HEK293 (cell line): ENCODE measurements around the gene CMIP.

Experiments used
- AEBP2 ChIP-seq: fragments of 450-650 bp; formaldehyde crosslinking; IDR thresholded peaks from 2 replicates; pipeline ENCODE4 v1.5.1; 2016; ENCODE audit warnings: missing biosample characterization, missing genetic modification characterization, borderline replicate concordance
- CTCF ChIP-seq: fragments of 450-650 bp; formaldehyde crosslinking; IDR thresholded peaks from 2 replicates; pipeline ENCODE4 v1.5.1; 2016; ENCODE audit warnings: missing biosample characterization, missing genetic modification characterization
- EGR2 ChIP-seq: fragments of 450-650 bp; formaldehyde crosslinking; IDR thresholded peaks from 2 replicates; pipeline ENCODE4 v1.5.1; 2016; ENCODE audit warnings: low read depth, missing biosample characterization, missing genetic modification characterization
- HOXC10 ChIP-seq: sonication (generic); formaldehyde crosslinking; IDR thresholded peaks from 2 replicates; pipeline ENCODE4 v1.8.1; 2023; ENCODE audit warnings: mild to moderate bottlenecking, missing genetic modification reagents
- KLF9 ChIP-seq: fragments of 450-650 bp; formaldehyde crosslinking; IDR thresholded peaks from 2 replicates; pipeline ENCODE4 v1.5.1; 2016; ENCODE audit warnings: missing biosample characterization, missing genetic modification characterization, low read depth
- MEIS1 ChIP-seq: sonication (generic); formaldehyde crosslinking; IDR thresholded peaks from 2 replicates; pipeline ENCODE4 v1.8.1; 2022; ENCODE audit warnings: missing genetic modification reagents, mild to moderate bottlenecking, borderline replicate concordance
- MZF1 ChIP-seq: fragments of 450-650 bp; formaldehyde crosslinking; IDR thresholded peaks from 2 replicates; pipeline ENCODE4 v1.5.1; 2017; ENCODE audit warnings: missing biosample characterization, missing genetic modification characterization, borderline replicate concordance
- PRDM1 ChIP-seq: fragments of 450-650 bp; formaldehyde crosslinking; IDR thresholded peaks from 2 replicates; pipeline ENCODE4; 2016; ENCODE audit warnings: missing biosample characterization, missing genetic modification characterization
- SCRT1 ChIP-seq: fragments of 450-650 bp; formaldehyde crosslinking; IDR thresholded peaks from 2 replicates; pipeline ENCODE4 v1.5.1; 2016; ENCODE audit warnings: missing biosample characterization, missing genetic modification characterization, borderline replicate concordance
- WT1 ChIP-seq: fragments of 450-650 bp; formaldehyde crosslinking; IDR thresholded peaks from 2 replicates; pipeline ENCODE4 v1.5.1; 2016; ENCODE audit warnings: missing biosample characterization, missing genetic modification characterization
- ZBTB1 ChIP-seq: fragments of 450-650 bp; formaldehyde crosslinking; IDR thresholded peaks from 2 replicates; pipeline ENCODE4 v1.5.1; 2016; ENCODE audit warnings: missing biosample characterization, missing genetic modification characterization
- ZBTB7A ChIP-seq: fragments of 450-650 bp; formaldehyde crosslinking; IDR thresholded peaks from 2 replicates; pipeline ENCODE4 v1.5.1; 2016; ENCODE audit warnings: low read depth, missing biosample characterization, missing genetic modification characterization
- ZFP41 ChIP-seq: fragments of 450-650 bp; formaldehyde crosslinking; IDR thresholded peaks from 2 replicates; pipeline ENCODE4 v1.5.1; 2016; ENCODE audit warnings: missing biosample characterization, missing genetic modification characterization, borderline replicate concordance
- ZNF10 ChIP-seq: fragments of 450-650 bp; formaldehyde crosslinking; IDR thresholded peaks from 2 replicates; pipeline ENCODE4 v1.5.1; 2017; ENCODE audit warnings: missing biosample characterization, missing genetic modification characterization
- ZNF132 ChIP-seq: fragments of 450-650 bp; formaldehyde crosslinking; IDR thresholded peaks from 2 replicates; pipeline ENCODE4 v1.5.1; 2017; ENCODE audit warnings: missing biosample characterization, missing genetic modification characterization, borderline replicate concordance
- ZNF169 ChIP-seq: fragments of 450-650 bp; formaldehyde crosslinking; IDR thresholded peaks from 2 replicates; pipeline ENCODE4 v1.5.1; 2016; ENCODE audit warnings: missing biosample characterization, missing genetic modification characterization
- ZNF202 ChIP-seq: fragments of 450-650 bp; formaldehyde crosslinking; IDR thresholded peaks from 2 replicates; pipeline ENCODE4 v1.5.1; 2016; ENCODE audit warnings: missing biosample characterization, missing genetic modification characterization, borderline replicate concordance
- ZNF214 ChIP-seq: fragments of 450-650 bp; formaldehyde crosslinking; IDR thresholded peaks from 2 replicates; pipeline ENCODE4 v1.5.1; 2017; ENCODE audit warnings: missing biosample characterization, mild to moderate bottlenecking, missing genetic modification characterization, borderline replicate concordance
- ZNF26 ChIP-seq: fragments of 450-650 bp; formaldehyde crosslinking; IDR thresholded peaks from 2 replicates; pipeline ENCODE4 v1.5.1; 2016; ENCODE audit warnings: missing biosample characterization, missing genetic modification characterization
- ZNF274 ChIP-seq, 2 experiments: fragments of 200-500 bp in 1 of 2; fragments of 450-650 bp in 1 of 2; sonication (Bioruptor generic) in 1 of 2; formaldehyde crosslinking in 1 of 2; IDR thresholded peaks; 2 replicates each; pipeline versions ENCODE4 v1.5.1 to v1.6.1; 2014 to 2016; ENCODE audit warnings: borderline replicate concordance in 1 of 2, inconsistent platforms in 1 of 2, low read length in 1 of 2, missing biosample characterization in 1 of 2, missing genetic modification characterization in 1 of 2
- ZNF302 ChIP-seq: fragments of 450-650 bp; formaldehyde crosslinking; IDR thresholded peaks from 2 replicates; pipeline ENCODE4 v1.5.1; 2016; ENCODE audit warnings: missing biosample characterization, missing genetic modification characterization, low read depth
- ZNF341 ChIP-seq: fragments of 450-650 bp; formaldehyde crosslinking; IDR thresholded peaks from 2 replicates; pipeline ENCODE4; 2016; ENCODE audit warnings: low read depth, missing biosample characterization, missing genetic modification characterization
- ZNF350 ChIP-seq: fragments of 450-650 bp; formaldehyde crosslinking; IDR thresholded peaks from 2 replicates; pipeline ENCODE4 v1.5.0; 2017; ENCODE audit warnings: missing biosample characterization, mild to moderate bottlenecking, missing genetic modification characterization
- ZNF366 ChIP-seq: fragments of 450-650 bp; formaldehyde crosslinking; conservative IDR thresholded peaks from 2 replicates; pipeline ENCODE4 v1.5.1; 2016; ENCODE audit warnings: missing biosample characterization, missing genetic modification characterization
- ZNF530 ChIP-seq: fragments of 450-650 bp; formaldehyde crosslinking; IDR thresholded peaks from 2 replicates; pipeline ENCODE4 v1.5.1; 2016; ENCODE audit warnings: low read depth, missing biosample characterization, missing genetic modification characterization
- ZNF626 ChIP-seq: fragments of 450-650 bp; sonication (Bioruptor Pico); formaldehyde crosslinking; IDR thresholded peaks from 2 replicates; pipeline ENCODE4 v1.5.1; 2018; ENCODE audit warnings: missing biosample characterization, missing genetic modification characterization, inconsistent platforms
- ZNF629 ChIP-seq: fragments of 450-650 bp; formaldehyde crosslinking; IDR thresholded peaks from 2 replicates; pipeline ENCODE4 v1.5.1; 2017; ENCODE audit warnings: missing biosample characterization, missing genetic modification characterization
- ZNF639 ChIP-seq: fragments of 450-650 bp; formaldehyde crosslinking; IDR thresholded peaks from 2 replicates; pipeline ENCODE4 v1.5.1; 2016; ENCODE audit warnings: missing biosample characterization, missing genetic modification characterization
- ZNF660 ChIP-seq: fragments of 450-650 bp; IDR thresholded peaks from 2 replicates; pipeline ENCODE4 v1.5.1; 2018; ENCODE audit warnings: missing biosample characterization, mild to moderate bottlenecking, missing genetic modification characterization
- ZNF701 ChIP-seq: fragments of 450-650 bp; formaldehyde crosslinking; IDR thresholded peaks from 2 replicates; pipeline ENCODE4 v1.5.1; 2016; ENCODE audit warnings: missing biosample characterization, missing genetic modification characterization
- ZNF76 ChIP-seq: fragments of 450-650 bp; formaldehyde crosslinking; IDR thresholded peaks from 2 replicates; pipeline ENCODE4; 2016; ENCODE audit warnings: low read depth, missing biosample characterization, missing genetic modification characterization, borderline replicate concordance
- ZSCAN18 ChIP-seq: fragments of 450-650 bp; formaldehyde crosslinking; IDR thresholded peaks from 2 replicates; pipeline ENCODE4 v1.5.1; 2016; ENCODE audit warnings: missing biosample characterization, missing genetic modification characterization

The CMIP gene

GRCh38 chr16:81448154-81449131 is 3.8 kb downstream of the CMIP start (continued):
- TF ChIP-seq EGR2 (peak; percentile 53; the same call in 1 of the 2 replicates), ZNF350 (tag by site-specific recombination) (peak; percentile 79), PRDM1 (tag by site-specific recombination) (no peak), ZNF132 (tag by site-specific recombination) (no peak), ZNF76 (no peak), ZNF366 (no peak), CTCF (tag by site-specific recombination) (no peak), ZFP41 (no peak), ZNF214 (tag by site-specific recombination) (no peak), ZNF274 (IDR thresholded peaks at IDR 0.05; ENCODE audit: low read length) (no peak), ZNF274 (tag by site-specific recombination; IDR thresholded peaks at IDR 0.05; ENCODE audit: borderline replicate concordance) (no peak), ZNF639 (tag by site-specific recombination) (no peak), HOXC10 (CRISPR knock-in tag) (no peak), SCRT1 (tag by site-specific recombination) (no peak), ZNF302 (no peak), ZBTB7A (tag by site-specific recombination) (no peak), KLF9 (no peak), ZNF202 (tag by site-specific recombination) (no peak), ZNF169 (tag by site-specific recombination) (no peak), ZBTB1 (tag by site-specific recombination) (no peak), MEIS1 (CRISPR knock-in tag) (no peak), ZNF660 (no peak), WT1 (tag by site-specific recombination) (no peak), MZF1 (no peak), ZNF626 (no peak), ZSCAN18 (tag by site-specific recombination) (no peak), ZNF26 (no peak), AEBP2 (tag by site-specific recombination) (no peak), ZNF10 (tag by site-specific recombination) (no peak), ZNF701 (tag by site-specific recombination) (no peak), ZNF530 (no peak), ZNF629 (tag by site-specific recombination) (no peak), ZNF341 (tag by site-specific recombination) (no peak)
